ENCODE data around the gene MYBPC3. TPM values are rescaled to one million over a fixed set of nuclear protein-coding genes. Genes with fewer than 3 reads are reported as not detected.

The MYBPC3 gene
- total RNA-seq, 1 experiment from 2014 or later = not detected

- TF ChIP-seq, protein P1, sequence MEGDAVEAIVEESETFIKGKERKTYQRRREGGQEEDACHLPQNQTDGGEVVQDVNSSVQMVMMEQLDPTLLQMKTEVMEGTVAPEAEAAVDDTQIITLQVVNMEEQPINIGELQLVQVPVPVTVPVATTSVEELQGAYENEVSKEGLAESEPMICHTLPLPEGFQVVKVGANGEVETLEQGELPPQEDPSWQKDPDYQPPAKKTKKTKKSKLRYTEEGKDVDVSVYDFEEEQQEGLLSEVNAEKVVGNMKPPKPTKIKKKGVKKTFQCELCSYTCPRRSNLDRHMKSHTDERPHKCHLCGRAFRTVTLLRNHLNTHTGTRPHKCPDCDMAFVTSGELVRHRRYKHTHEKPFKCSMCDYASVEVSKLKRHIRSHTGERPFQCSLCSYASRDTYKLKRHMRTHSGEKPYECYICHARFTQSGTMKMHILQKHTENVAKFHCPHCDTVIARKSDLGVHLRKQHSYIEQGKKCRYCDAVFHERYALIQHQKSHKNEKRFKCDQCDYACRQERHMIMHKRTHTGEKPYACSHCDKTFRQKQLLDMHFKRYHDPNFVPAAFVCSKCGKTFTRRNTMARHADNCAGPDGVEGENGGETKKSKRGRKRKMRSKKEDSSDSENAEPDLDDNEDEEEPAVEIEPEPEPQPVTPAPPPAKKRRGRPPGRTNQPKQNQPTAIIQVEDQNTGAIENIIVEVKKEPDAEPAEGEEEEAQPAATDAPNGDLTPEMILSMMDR (IDR thresholded peaks at IDR 0.05; ENCODE audit: unreplicated experiment) = no peak
- Mint-ChIP-seq H3K27ac (ENCODE audit: low read depth, unreplicated experiment) (no peak overlapping the region), H3K9me3 (ENCODE audit: unreplicated experiment) (no peaks in the 10 kb centered on the region), H3K36me3 (ENCODE audit: insufficient read depth, unreplicated experiment) (no peaks in the 10 kb centered on the region), H3K27me3 (ENCODE audit: insufficient read depth, unreplicated experiment) (no peaks in the 10 kb centered on the region), H3K4me1 (ENCODE audit: insufficient read depth, unreplicated experiment) (peaks cover 9% of the 10 kb centered on the region), H3K4me3 (ENCODE audit: unreplicated experiment) (no peak overlapping the region)
- ChIA-PET POLR2A (interaction anchor here (1.2 kb wide), 1 partner anchor 33 kb away, joined by 4 read pairs; no protein-coding TSS in a partner anchor), CTCF (interaction anchor here (0.6 to 3.5 kb wide), 13 partner anchors 10 to 150 kb away, joined by 3 to 38 read pairs (median 9); partner anchors contain the start of gene SLC39A13)
- BruUV-seq (replicated peaks) = no TSS peak
- no peak for DNase-seq (ENCODE audit: unreplicated experiment)
- intact Hi-C loops (cut with micrococcal nuclease) = no loop called here
These were observed 22.5 kb upstream of the MYBPC3 start for GRCh38 chr11:47375020-47375419.

GRCh38 chr11:47374720-47375019 is 22.2 kb upstream of the MYBPC3 start:
- H3K27ac Mint-ChIP-seq (ENCODE audit: low read depth, unreplicated experiment) = no peak overlapping the region
- TF ChIP-seq, protein P1 (IDR thresholded peaks at IDR 0.05; ENCODE audit: unreplicated experiment) = no peak
- intact Hi-C loops (cut with micrococcal nuclease) = loop anchor here (1.0 kb wide), 2 partner anchors 34 to 80 kb away; partner anchors contain the start of gene SLC39A13
- no peaks in the 10 kb centered on the region for H3K9me3 Mint-ChIP-seq (ENCODE audit: unreplicated experiment)
- ChIA-PET POLR2A (interaction anchor here (0.6 to 1.2 kb wide), 3 partner anchors 33 to 91 kb away, joined by 3 to 5 read pairs (median 4); no protein-coding TSS in a partner anchor), CTCF (interaction anchor here (0.5 to 3.5 kb wide), 34 partner anchors 10 to 768 kb away, joined by 3 to 38 read pairs (median 4); partner anchors contain the start of gene SLC39A13)
- H3K4me1 Mint-ChIP-seq (ENCODE audit: insufficient read depth, unreplicated experiment) = peaks cover 9% of the 10 kb centered on the region
- H3K4me3 Mint-ChIP-seq (ENCODE audit: unreplicated experiment) = no peak overlapping the region
- H3K27me3 Mint-ChIP-seq (ENCODE audit: insufficient read depth, unreplicated experiment) = peaks cover 2% of the 10 kb centered on the region
- no TSS peak for BruUV-seq (replicated peaks)
- DNase-seq (ENCODE audit: unreplicated experiment) = no peak
- H3K36me3 Mint-ChIP-seq (ENCODE audit: insufficient read depth, unreplicated experiment) = no peaks in the 10 kb centered on the region

DNA sequence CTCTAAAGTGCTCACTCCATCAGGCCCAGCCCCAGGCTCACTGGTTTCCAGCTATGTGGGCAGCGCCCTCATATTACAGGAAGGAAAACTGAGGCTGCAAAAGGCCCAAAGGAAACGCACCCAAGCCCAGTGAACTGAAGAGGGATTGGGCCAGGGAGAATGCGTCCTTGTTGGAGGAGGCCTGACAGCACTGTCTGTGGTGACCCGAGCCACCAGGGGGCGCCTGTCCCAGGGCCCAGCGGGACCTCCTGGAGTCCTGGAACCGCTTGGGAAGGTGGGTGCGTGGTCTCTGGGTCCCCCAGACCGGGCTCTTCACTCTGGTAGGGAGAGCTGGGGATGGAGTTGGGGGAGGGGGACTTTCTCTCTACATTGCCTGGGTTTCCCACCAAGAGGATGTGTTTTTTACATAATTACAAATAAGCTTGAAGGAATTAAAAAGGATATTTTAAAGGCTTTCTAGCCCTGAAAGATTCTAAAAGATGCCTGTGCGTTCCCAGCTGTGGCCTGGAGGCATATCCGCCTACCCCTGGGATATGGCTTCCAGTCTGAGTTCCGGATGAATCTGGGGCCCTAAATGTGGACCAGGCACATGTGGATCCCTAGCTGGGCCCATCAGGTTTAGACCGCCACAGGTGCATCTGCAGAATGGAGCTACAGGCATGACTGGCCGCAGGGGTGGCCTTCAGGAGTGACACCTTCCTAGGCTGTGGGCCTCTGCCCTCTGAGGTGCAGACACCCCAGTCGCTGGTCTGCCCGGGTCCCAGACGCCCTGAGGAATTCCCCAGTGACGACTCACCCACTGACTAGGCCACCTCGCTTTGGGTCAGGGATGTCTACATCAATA is 21.6 kb upstream of the MYBPC3 start:
- POLR2A ChIA-PET = interaction anchor here (0.6 to 1.2 kb wide), 5 partner anchors 10 to 439 kb away, joined by 3 to 5 read pairs (median 3); no protein-coding TSS in a partner anchor
- Mint-ChIP-seq H3K4me1 (ENCODE audit: insufficient read depth, unreplicated experiment) (peaks cover 9% of the 10 kb centered on the region), H3K27me3 (ENCODE audit: insufficient read depth, unreplicated experiment) (peaks cover 8% of the 10 kb centered on the region), H3K4me3 (ENCODE audit: unreplicated experiment) (no peak overlapping the region), H3K36me3 (ENCODE audit: insufficient read depth, unreplicated experiment) (no peaks in the 10 kb centered on the region), H3K9me3 (ENCODE audit: unreplicated experiment) (no peaks in the 10 kb centered on the region), H3K27ac (ENCODE audit: low read depth, unreplicated experiment) (no peak overlapping the region)
- TF ChIP-seq, protein P1 (IDR thresholded peaks at IDR 0.05; ENCODE audit: unreplicated experiment) = peak; percentile 93
- no TSS peak for BruUV-seq (replicated peaks)
- intact Hi-C loops (cut with micrococcal nuclease) = loop anchor here (1.0 kb wide), 2 partner anchors 34 to 80 kb away; partner anchors contain the start of gene SLC39A13
- peak; percentile 74 for DNase-seq (ENCODE audit: unreplicated experiment)
- CTCF ChIA-PET = interaction anchor here (0.5 to 3.5 kb wide), 63 partner anchors 9 to 932 kb away, joined by 3 to 38 read pairs (median 4); partner anchors contain the start of genes PSMC3 and SLC39A13

- Mint-ChIP-seq H3K4me1 (ENCODE audit: insufficient read depth, unreplicated experiment) (peaks cover 9% of the 10 kb centered on the region), H3K27ac (ENCODE audit: low read depth, unreplicated experiment) (no peak overlapping the region), H3K27me3 (ENCODE audit: insufficient read depth, unreplicated experiment) (peaks cover 12% of the 10 kb centered on the region), H3K4me3 (ENCODE audit: unreplicated experiment) (no peak overlapping the region), H3K36me3 (ENCODE audit: insufficient read depth, unreplicated experiment) (no peaks in the 10 kb centered on the region), H3K9me3 (ENCODE audit: unreplicated experiment) (no peaks in the 10 kb centered on the region)
- ChIA-PET POLR2A (interaction anchor here (0.8 kb wide), 1 partner anchor 158 kb away, joined by 4 read pairs; the partner anchor contains the start of gene DDB2), CTCF (interaction anchor here (0.6 to 3.5 kb wide), 13 partner anchors 10 to 240 kb away, joined by 3 to 38 read pairs (median 7); partner anchors contain the start of gene SLC39A13)
- TF ChIP-seq, protein P1 (IDR thresholded peaks at IDR 0.05; ENCODE audit: unreplicated experiment) = no peak
- DNase-seq (ENCODE audit: unreplicated experiment) = no peak
- BruUV-seq (replicated peaks) = no TSS peak
- intact Hi-C loops (cut with micrococcal nuclease) = no loop called here
These were observed 19.9 kb upstream of the MYBPC3 start for GRCh38 chr11:47372422-47372821.
